ENCODE data around the gene DTX1. TPM values are rescaled to one million over a fixed set of nuclear protein-coding genes. Genes with fewer than 3 reads are reported as not detected.

The DTX1 gene
- total and polyA plus RNA-seq, 2 donors (not counting 1 experiment from before 2014, with no cell fraction given): 47.0 to 49.5 TPM

- intact Hi-C loops (cut with micrococcal nuclease): loop anchor here (5.0 kb wide), 2 partner anchors 57 to 193 kb away; no protein-coding TSS in a partner anchor
- Histone ChIP-seq H3K9me3 (ENCODE audit: control extremely low read depth in 1 of 3, control insufficient read depth in 2 of 3, insufficient read depth in 1 of 3, low read length in 2 of 3) (no peaks in the 10 kb centered on the region), H3K9ac (ENCODE audit: low read length) (no peak overlapping the region), H2AFZ (ENCODE audit: insufficient read depth, low read depth, low read length, poor library complexity, severe bottlenecking) (no peak overlapping the region), H3K27ac (ENCODE audit: low read length in 2 of 2) (no peak overlapping the region), H3K4me1 (ENCODE audit: control insufficient read depth in 2 of 2, insufficient read depth in 2 of 2, low read length in 2 of 2) (peaks cover 33 to 43% of the 10 kb centered on the region in 2 donors), H3K79me2 (ENCODE audit: control insufficient read depth, insufficient read depth, low read length) (no peaks in the 10 kb centered on the region), H4K20me1 (ENCODE audit: control insufficient read depth, insufficient read depth, low read length, poor library complexity, severe bottlenecking) (no peaks in the 10 kb centered on the region), H3K4me2 (replicated peaks; ENCODE audit: low read depth, low read length, poor library complexity, severe bottlenecking) (no peak overlapping the region), H3K36me3 (replicated peaks in 1 of 2; ENCODE audit: control extremely low read depth in 1 of 2, control insufficient read depth in 1 of 2, extremely low read depth in 1 of 2, insufficient read depth in 2 of 2, low read length in 1 of 2) (peaks cover 0 to 18% of the 10 kb centered on the region in 2 experiments), H3K27me3 (replicated peaks in 1 of 4; ENCODE audit: control extremely low read depth in 1 of 4, control insufficient read depth in 3 of 4, insufficient read depth in 4 of 4, low read length in 3 of 4) (no peaks in the 10 kb centered on the region), H3K4me3 (ENCODE audit: control extremely low read depth in 1 of 5, extremely low read depth in 1 of 5, insufficient read depth in 1 of 5, low read depth in 2 of 5, low read length in 4 of 5) (no peak overlapping the region)
- no peak overlapping the region for H3K4me3 Mint-ChIP-seq
- WGBS (ENCODE audit: insufficient coverage): 56% methylated on average over 5 of the region's 6 CpGs
- TF ChIP-seq CTCF (IDR thresholded peaks at IDR 0.05) (no peak), EZH2 (IDR thresholded peaks at IDR 0.05; ENCODE audit: borderline replicate concordance, insufficient read depth, low read depth, low read length, poor library complexity, severe bottlenecking) (no peak)
- H3K9me3 Mint-ChIP-seq (ENCODE audit: insufficient read depth): no peaks in the 10 kb centered on the region
- H3K4me1 Mint-ChIP-seq: peaks cover 41% of the 10 kb centered on the region
- H3K27me3 Mint-ChIP-seq: no peaks in the 10 kb centered on the region
- ATAC-seq (ENCODE audit: low read depth): no peak
- peak overlapping the region; percentile 72 for H3K27ac Mint-ChIP-seq
- CTCF ChIA-PET: interaction anchor here (1.1 to 14.5 kb wide), 8 partner anchors 22 to 195 kb away, joined by 3 to 359 read pairs (median 6); partner anchors contain the start of gene DTX1
- no peak for DNase-seq
- POLR2A ChIA-PET: interaction anchor here (0.9 kb wide), 1 partner anchor 45 kb away, joined by 3 read pairs; no protein-coding TSS in a partner anchor
Measured at GRCh38 chr12:113095405-113095804, 38.9 kb downstream of the DTX1 start.

- Mint-ChIP-seq H3K27ac (no peak overlapping the region), H3K4me1 (peaks cover 28% of the 10 kb centered on the region), H3K9me3 (ENCODE audit: insufficient read depth) (no peaks in the 10 kb centered on the region), H3K4me3 (no peak overlapping the region), H3K27me3 (no peaks in the 10 kb centered on the region)
- ChIA-PET POLR2A (interaction anchor here (0.5 kb wide), 1 partner anchor 56 kb away, joined by 3 read pairs; no protein-coding TSS in a partner anchor), CTCF (interaction anchor here (0.6 to 14.5 kb wide), 18 partner anchors 10 to 197 kb away, joined by 3 to 359 read pairs (median 6); partner anchors contain the start of gene DTX1)
- Histone ChIP-seq H3K9me3 (ENCODE audit: control extremely low read depth in 1 of 3, control insufficient read depth in 2 of 3, insufficient read depth in 1 of 3, low read length in 2 of 3) (no peaks in the 10 kb centered on the region), H3K4me3 (ENCODE audit: control extremely low read depth in 1 of 5, extremely low read depth in 1 of 5, insufficient read depth in 1 of 5, low read depth in 2 of 5, low read length in 4 of 5) (no peak overlapping the region), H3K4me1 (ENCODE audit: control insufficient read depth in 2 of 2, insufficient read depth in 2 of 2, low read length in 2 of 2) (peaks cover 22 to 36% of the 10 kb centered on the region in 2 donors), H2AFZ (ENCODE audit: insufficient read depth, low read depth, low read length, poor library complexity, severe bottlenecking) (no peak overlapping the region), H3K9ac (ENCODE audit: low read length) (no peak overlapping the region), H3K27ac (ENCODE audit: low read length in 2 of 2) (no peak overlapping the region), H3K27me3 (replicated peaks in 1 of 4; ENCODE audit: control extremely low read depth in 1 of 4, control insufficient read depth in 3 of 4, insufficient read depth in 4 of 4, low read length in 3 of 4) (no peaks in the 10 kb centered on the region), H4K20me1 (ENCODE audit: control insufficient read depth, insufficient read depth, low read length, poor library complexity, severe bottlenecking) (no peaks in the 10 kb centered on the region), H3K79me2 (ENCODE audit: control insufficient read depth, insufficient read depth, low read length) (no peaks in the 10 kb centered on the region), H3K4me2 (replicated peaks; ENCODE audit: low read depth, low read length, poor library complexity, severe bottlenecking) (no peak overlapping the region), H3K36me3 (replicated peaks in 1 of 2; ENCODE audit: control extremely low read depth in 1 of 2, control insufficient read depth in 1 of 2, extremely low read depth in 1 of 2, insufficient read depth in 2 of 2, low read length in 1 of 2) (peaks cover 0 to 18% of the 10 kb centered on the region in 2 experiments)
- DNase-seq (no peak), ATAC-seq (ENCODE audit: low read depth) (no peak)
- intact Hi-C loops (cut with micrococcal nuclease): loop anchor here (5.0 kb wide), 2 partner anchors 55 to 195 kb away; no protein-coding TSS in a partner anchor
- 86% methylated on average over 26 of the region's 30 CpGs for WGBS (ENCODE audit: insufficient coverage)
- TF ChIP-seq CTCF (IDR thresholded peaks at IDR 0.05) (no peak), EZH2 (IDR thresholded peaks at IDR 0.05; ENCODE audit: borderline replicate concordance, insufficient read depth, low read depth, low read length, poor library complexity, severe bottlenecking) (no peak)
Measured at GRCh38 chr12:113096675-113097461, 40.3 kb downstream of the DTX1 start.
